ENCODE measurements around the gene TMEM179.

TMEM179 gene

GRCh38 chr14:104568620-104569019 lies 36.0 kb downstream of the TMEM179 start:
- Mint-ChIP-seq H3K36me3 (no peaks in the 10 kb centered on the region), H3K9me3 (no peaks in the 10 kb centered on the region), H3K27ac (no peak overlapping the region), H3K4me3 (no peak overlapping the region), H3K4me1 (peaks cover 3% of the 10 kb centered on the region), H3K27me3 (peaks cover 11% of the 10 kb centered on the region)
- ATAC-seq (ENCODE audit: low read depth) (no peak), DNase-seq (ENCODE audit: low spot score in 2 of 2) (no peak)

GRCh38 chr14:104567957-104568225 lies 36.7 kb downstream of the TMEM179 start:
- Mint-ChIP-seq H3K27ac (no peak overlapping the region), H3K9me3 (no peaks in the 10 kb centered on the region), H3K36me3 (no peaks in the 10 kb centered on the region), H3K4me1 (peaks cover 3% of the 10 kb centered on the region), H3K27me3 (peaks cover 11% of the 10 kb centered on the region), H3K4me3 (no peak overlapping the region)
- DNase-seq (ENCODE audit: low spot score in 2 of 2) (no peak), ATAC-seq (ENCODE audit: low read depth) (no peak)

- Mint-ChIP-seq H3K27ac (no peak overlapping the region), H3K9me3 (no peaks in the 10 kb centered on the region), H3K36me3 (no peaks in the 10 kb centered on the region), H3K4me1 (peaks cover 3% of the 10 kb centered on the region), H3K27me3 (peaks cover 11% of the 10 kb centered on the region), H3K4me3 (no peak overlapping the region)
- ATAC-seq (ENCODE audit: low read depth) (no peak), DNase-seq (ENCODE audit: low spot score in 2 of 2) (no peak)
Observed at GRCh38 chr14:104567141-104567956, 37.2 kb downstream of the TMEM179 start.

- no peaks in the 10 kb centered on the region for H3K9me3 Mint-ChIP-seq
- peaks cover 24% of the 10 kb centered on the region for H3K27me3 Mint-ChIP-seq
- no peak for DNase-seq (ENCODE audit: low spot score in 2 of 2)
Observed at GRCh38 chr14:104564744-104565679, 39.6 kb downstream of the TMEM179 start.

DNA sequence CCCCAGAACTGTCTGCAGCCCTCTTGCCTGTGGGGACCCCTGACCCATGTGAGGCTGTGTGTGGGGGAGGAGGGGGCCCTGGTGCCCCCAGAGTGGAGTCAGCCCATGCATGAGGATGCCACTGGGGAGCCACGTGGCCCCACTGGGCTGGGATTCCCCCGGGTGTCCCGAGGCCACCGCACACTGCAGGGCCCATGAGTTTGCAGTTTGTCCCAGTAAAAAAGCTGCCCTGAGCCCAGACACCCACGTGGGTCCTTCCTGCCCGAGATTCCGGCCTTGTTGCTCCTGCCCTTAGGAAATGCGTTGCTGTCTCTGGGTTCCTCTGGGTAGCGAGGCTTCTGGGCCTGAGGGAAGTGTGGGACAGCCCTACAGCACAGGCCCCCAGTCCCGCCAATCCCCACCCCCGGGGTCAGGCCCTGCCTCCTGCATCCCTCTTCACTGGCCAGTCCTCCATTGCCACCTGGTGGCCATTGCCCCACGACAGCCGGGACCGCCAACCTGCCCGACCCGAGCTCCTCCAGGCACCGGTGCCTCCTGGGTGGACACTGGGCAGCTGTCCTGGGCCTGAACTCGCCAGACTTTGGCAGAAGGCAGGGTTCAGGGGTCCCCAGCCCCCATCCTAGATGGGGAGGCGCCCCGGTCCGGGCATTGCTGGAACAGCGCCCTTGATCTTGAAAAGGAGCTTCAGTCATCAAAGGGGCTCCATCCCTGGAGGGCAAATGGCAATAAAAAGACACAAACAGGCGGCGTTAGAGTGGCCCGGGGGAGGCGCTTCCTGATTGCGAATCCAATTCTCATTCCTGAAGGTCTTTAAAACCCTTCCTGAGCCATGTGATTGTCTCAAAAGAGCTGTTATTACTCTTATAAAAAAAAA lies 40.6 kb downstream of the TMEM179 start:
- H3K9me3 Mint-ChIP-seq, result no peaks in the 10 kb centered on the region
- no peaks in the 10 kb centered on the region for H3K36me3 Mint-ChIP-seq
- peaks cover 3% of the 10 kb centered on the region for H3K4me1 Mint-ChIP-seq
- H3K27me3 Mint-ChIP-seq, result peaks cover 27% of the 10 kb centered on the region
- ATAC-seq (ENCODE audit: low read depth), result peak; percentile 72
- no peak overlapping the region for H3K27ac Mint-ChIP-seq
- DNase-seq (ENCODE audit: low spot score in 2 of 2), result peak; percentile 56 to 68
- peak overlapping the region; percentile 39 for H3K4me3 Mint-ChIP-seq

More at GRCh38 chr14:104564744-104565679, 39.6 kb downstream of the TMEM179 start:
- no peak for ATAC-seq (ENCODE audit: low read depth)
- H3K36me3 Mint-ChIP-seq, result no peaks in the 10 kb centered on the region
- H3K4me3 Mint-ChIP-seq, result no peak overlapping the region
- H3K27ac Mint-ChIP-seq, result no peak overlapping the region
- peaks cover 3% of the 10 kb centered on the region for H3K4me1 Mint-ChIP-seq

DNA sequence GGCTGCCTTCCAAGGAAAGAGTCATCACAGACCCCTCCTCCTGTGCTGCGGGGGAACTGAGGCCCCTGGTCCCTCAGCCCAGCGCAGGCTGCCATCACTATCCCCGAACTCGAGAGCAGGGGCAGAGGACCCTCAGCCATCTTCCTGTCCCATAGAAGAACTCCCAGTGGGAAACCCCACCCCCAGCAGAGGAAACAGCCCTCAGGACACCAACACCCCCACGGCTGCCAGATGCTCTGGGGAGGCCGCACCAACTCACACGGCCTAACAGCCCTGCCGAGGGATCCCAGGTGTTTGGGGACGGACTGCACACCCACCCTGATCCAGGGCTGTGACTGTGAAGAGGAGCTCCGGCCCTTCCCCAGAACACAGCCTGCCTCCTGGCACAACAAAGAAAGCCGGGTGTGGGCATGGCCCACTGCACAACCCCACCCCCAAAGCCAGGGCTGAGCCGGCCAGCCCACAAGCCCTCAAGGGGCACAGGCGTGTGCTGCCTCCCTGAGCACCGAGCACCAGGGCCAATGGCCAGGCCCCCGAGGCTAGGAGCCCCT lies 41.3 kb downstream of the TMEM179 start:
- Mint-ChIP-seq H3K9me3 (no peaks in the 10 kb centered on the region), H3K4me1 (peaks cover 3% of the 10 kb centered on the region), H3K27me3 (peaks cover 27% of the 10 kb centered on the region), H3K36me3 (no peaks in the 10 kb centered on the region), H3K4me3 (no peak overlapping the region), H3K27ac (no peak overlapping the region)
- DNase-seq (ENCODE audit: low spot score in 2 of 2) (no peak), ATAC-seq (ENCODE audit: low read depth) (peak; percentile 24)

GRCh38 chr14:104562606-104563005 lies 42.0 kb downstream of the TMEM179 start:
- no peaks in the 10 kb centered on the region for H3K9me3 Mint-ChIP-seq
- no peak for ATAC-seq (ENCODE audit: low read depth)
- no peak for DNase-seq (ENCODE audit: low spot score in 2 of 2)

GRCh38 chr14:104561632-104562495 lies 42.7 kb downstream of the TMEM179 start:
- peaks cover 3% of the 10 kb centered on the region for H3K4me1 Mint-ChIP-seq
- no peaks in the 10 kb centered on the region for H3K9me3 Mint-ChIP-seq
- H3K4me3 Mint-ChIP-seq, result no peak overlapping the region
- ATAC-seq (ENCODE audit: low read depth) (no peak), DNase-seq (ENCODE audit: low spot score in 2 of 2) (no peak)
- no peaks in the 10 kb centered on the region for H3K36me3 Mint-ChIP-seq
- peaks cover 27% of the 10 kb centered on the region for H3K27me3 Mint-ChIP-seq
- H3K27ac Mint-ChIP-seq, result no peak overlapping the region

More at GRCh38 chr14:104562606-104563005, 42.0 kb downstream of the TMEM179 start:
- H3K36me3 Mint-ChIP-seq, result no peaks in the 10 kb centered on the region
- H3K4me1 Mint-ChIP-seq, result peaks cover 3% of the 10 kb centered on the region
- H3K4me3 Mint-ChIP-seq, result no peak overlapping the region
- H3K27ac Mint-ChIP-seq, result no peak overlapping the region
- H3K27me3 Mint-ChIP-seq, result peaks cover 27% of the 10 kb centered on the region

DNA sequence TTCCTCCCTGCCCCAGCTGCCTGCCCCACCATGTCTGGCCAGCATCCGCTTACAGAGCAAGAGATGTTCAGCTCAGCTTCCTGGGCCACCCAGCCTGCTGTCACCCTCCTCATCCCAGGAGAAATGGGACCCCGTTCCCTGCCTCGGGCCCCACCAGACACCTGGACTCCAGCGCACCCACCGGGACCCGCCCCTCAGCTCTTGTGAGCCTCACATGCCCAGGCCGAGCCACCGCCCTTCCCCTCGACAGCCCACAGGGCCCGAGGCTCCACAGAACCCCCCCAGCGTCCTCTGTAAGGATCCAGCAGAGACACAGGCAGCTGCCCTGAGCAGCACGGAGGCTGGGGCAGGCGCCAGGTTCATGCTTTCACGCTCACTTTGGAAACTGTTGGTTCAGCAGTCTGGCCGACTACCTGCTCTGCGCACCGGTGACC lies 43.4 kb downstream of the TMEM179 start:
- Mint-ChIP-seq H3K36me3 (no peaks in the 10 kb centered on the region), H3K27ac (no peak overlapping the region), H3K9me3 (no peaks in the 10 kb centered on the region), H3K4me3 (no peak overlapping the region), H3K27me3 (peaks cover 27% of the 10 kb centered on the region), H3K4me1 (peaks cover 3% of the 10 kb centered on the region)
- ATAC-seq (ENCODE audit: low read depth) (no peak), DNase-seq (ENCODE audit: low spot score in 2 of 2) (no peak)

DNA sequence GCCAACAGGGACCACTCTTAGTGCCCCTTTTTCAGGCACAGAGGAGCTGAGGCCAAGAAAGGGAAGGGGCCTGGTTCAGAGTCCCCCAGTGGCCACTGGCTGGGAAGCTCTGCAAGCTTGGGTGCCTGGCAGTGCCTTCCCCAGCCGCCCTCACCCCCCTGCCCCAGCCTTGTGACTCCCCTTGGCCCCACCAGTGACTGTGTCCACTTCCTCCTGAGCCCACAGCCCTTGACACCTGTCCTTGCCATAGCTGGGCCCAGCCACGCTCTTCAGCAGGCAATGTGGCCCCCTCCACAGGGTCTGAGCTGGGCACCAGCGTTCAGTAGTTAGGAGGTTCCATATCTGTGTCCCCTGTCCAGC lies 44.0 kb downstream of the TMEM179 start:
- DNase-seq (ENCODE audit: low spot score in 2 of 2) (no peak), ATAC-seq (ENCODE audit: low read depth) (no peak)
- no peak overlapping the region for H3K27ac Mint-ChIP-seq
- no peaks in the 10 kb centered on the region for H3K9me3 Mint-ChIP-seq
- peaks cover 3% of the 10 kb centered on the region for H3K4me1 Mint-ChIP-seq
- H3K27me3 Mint-ChIP-seq, result peaks cover 25% of the 10 kb centered on the region
- H3K4me3 Mint-ChIP-seq, result no peak overlapping the region
- H3K36me3 Mint-ChIP-seq, result no peaks in the 10 kb centered on the region

- H3K4me1 Mint-ChIP-seq, result peaks cover 3% of the 10 kb centered on the region
- peaks cover 25% of the 10 kb centered on the region for H3K27me3 Mint-ChIP-seq
- no peak overlapping the region for H3K27ac Mint-ChIP-seq
- no peaks in the 10 kb centered on the region for H3K36me3 Mint-ChIP-seq
- H3K9me3 Mint-ChIP-seq, result no peaks in the 10 kb centered on the region
- ATAC-seq (ENCODE audit: low read depth) (no peak), DNase-seq (ENCODE audit: low spot score in 2 of 2) (no peak)
- H3K4me3 Mint-ChIP-seq, result no peak overlapping the region
Observed at GRCh38 chr14:104559804-104560585, 44.6 kb downstream of the TMEM179 start.

GRCh38 chr14:104559028-104559803 lies 45.4 kb downstream of the TMEM179 start:
- Mint-ChIP-seq H3K4me1 (peaks cover 3% of the 10 kb centered on the region), H3K36me3 (no peaks in the 10 kb centered on the region), H3K9me3 (no peaks in the 10 kb centered on the region), H3K27me3 (peaks cover 21% of the 10 kb centered on the region), H3K27ac (no peak overlapping the region), H3K4me3 (no peak overlapping the region)
- no peak for DNase-seq (ENCODE audit: low spot score in 2 of 2)
- ATAC-seq (ENCODE audit: low read depth), result no peak

All from memory B cell (primary cell).